GM12801 (cell line): ENCODE results near the gene SUMO3.

ENCODE experiments used
- CTCF ChIP-seq: IDR thresholded peaks from one replicate; pipeline ENCODE4 v1.5.1; 2011; ENCODE audit warnings: control low read depth; ENCODE audit not compliant: insufficient read length; ENCODE audit errors: extremely low read depth

The SUMO3 gene

GRCh38 chr21:44857127-44857892, 39.4 kb upstream of the SUMO3 start:
- no peak for TF ChIP-seq CTCF

- no peak for TF ChIP-seq CTCF
Measured at GRCh38 chr21:44856131-44856530, 38.3 kb upstream of the SUMO3 start.

GRCh38 chr21:44855572-44855971, 37.7 kb upstream of the SUMO3 start:
- TF ChIP-seq CTCF, result no peak

GRCh38 chr21:44854664-44855446, 37.0 kb upstream of the SUMO3 start:
- TF ChIP-seq CTCF, result no peak

- no peak for TF ChIP-seq CTCF
Measured at GRCh38 chr21:44854391-44854663, 36.5 kb upstream of the SUMO3 start.

GRCh38 chr21:44853601-44854390, 35.9 kb upstream of the SUMO3 start:
- TF ChIP-seq CTCF, result no peak

GRCh38 chr21:44850905-44851657, 33.2 kb upstream of the SUMO3 start:
- no peak for TF ChIP-seq CTCF
